Measurements from ENCODE around the gene SLC38A10.

Gene SLC38A10

GRCh38 chr17:81307636-81308560 lies 12.8 kb upstream of the SLC38A10 start:
- Histone ChIP-seq H3K9me3 (ENCODE audit: insufficient read depth, low read depth, low read length) (no peaks in the 10 kb centered on the region), H3K4me3 (ENCODE audit: low read length) (no peak overlapping the region), H3K4me1 (ENCODE audit: insufficient read depth, low read length) (peaks cover 10% of the 10 kb centered on the region; the same call in 1 of the 2 replicates), H3K9ac (ENCODE audit: low read depth, low read length) (no peak overlapping the region), H3K36me3 (ENCODE audit: insufficient read depth, low read depth, low read length) (no peaks in the 10 kb centered on the region), H3K27me3 (ENCODE audit: insufficient read depth, low read length) (no peaks in the 10 kb centered on the region), H3K27ac (ENCODE audit: low read length) (no peak overlapping the region)

DNA sequence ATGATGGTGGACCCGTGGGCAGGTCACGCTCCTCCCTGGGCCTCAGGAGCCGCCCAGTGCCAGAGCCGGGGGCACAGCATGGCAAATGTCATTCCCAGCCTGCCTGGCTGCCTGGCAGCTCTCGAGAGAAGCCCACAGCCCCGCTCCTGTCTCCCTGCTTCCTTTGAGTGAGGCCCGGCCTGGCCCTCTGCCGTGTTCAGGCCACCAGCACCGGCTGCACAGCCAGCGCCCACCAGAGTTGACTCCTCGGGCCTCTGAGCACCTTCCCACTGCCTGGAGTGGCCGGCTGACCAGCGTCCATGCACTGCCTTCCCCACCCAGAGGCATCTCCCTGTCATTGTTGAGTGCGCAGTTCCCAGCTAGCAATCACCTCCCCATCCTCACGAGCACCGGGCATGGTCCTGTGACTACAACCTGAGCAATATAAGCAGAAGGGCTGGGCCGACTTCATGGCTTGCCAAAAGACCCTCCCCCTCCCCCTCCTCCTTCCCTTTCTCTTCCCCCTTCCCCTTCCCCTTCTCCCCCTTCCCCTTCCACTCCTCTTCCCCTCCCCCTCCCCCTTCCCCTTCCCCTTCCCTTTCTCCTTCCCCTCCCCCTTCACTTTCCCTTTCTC lies 11.9 kb upstream of the SLC38A10 start:
- Histone ChIP-seq H3K9me3 (ENCODE audit: insufficient read depth, low read depth, low read length) (no peaks in the 10 kb centered on the region), H3K4me3 (ENCODE audit: low read length) (no peak overlapping the region), H3K27me3 (ENCODE audit: insufficient read depth, low read length) (no peaks in the 10 kb centered on the region), H3K9ac (ENCODE audit: low read depth, low read length) (no peak overlapping the region), H3K27ac (ENCODE audit: low read length) (no peak overlapping the region), H3K36me3 (ENCODE audit: insufficient read depth, low read depth, low read length) (no peaks in the 10 kb centered on the region), H3K4me1 (ENCODE audit: insufficient read depth, low read length) (peaks cover 10% of the 10 kb centered on the region; the same call in 1 of the 2 replicates)

- H3K36me3 ChIP-seq (ENCODE audit: insufficient read depth, low read depth, low read length): no peaks in the 10 kb centered on the region
- no peaks in the 10 kb centered on the region for H3K27me3 ChIP-seq (ENCODE audit: insufficient read depth, low read length)
- H3K27ac ChIP-seq (ENCODE audit: low read length): no peak overlapping the region
- no peak overlapping the region for H3K9ac ChIP-seq (ENCODE audit: low read depth, low read length)
- H3K4me1 ChIP-seq (ENCODE audit: insufficient read depth, low read length): peaks cover 10% of the 10 kb centered on the region; the same call in 1 of the 2 replicates
- H3K4me3 ChIP-seq (ENCODE audit: low read length): no peak overlapping the region
- no peaks in the 10 kb centered on the region for H3K9me3 ChIP-seq (ENCODE audit: insufficient read depth, low read depth, low read length)
These were observed 11.4 kb upstream of the SLC38A10 start for GRCh38 chr17:81306491-81306890.

GRCh38 chr17:81305051-81305630 lies 10.0 kb upstream of the SLC38A10 start:
- no peak overlapping the region for H3K4me3 ChIP-seq (ENCODE audit: low read length)
- H3K9me3 ChIP-seq (ENCODE audit: insufficient read depth, low read depth, low read length): no peaks in the 10 kb centered on the region
- no peaks in the 10 kb centered on the region for H3K36me3 ChIP-seq (ENCODE audit: insufficient read depth, low read depth, low read length)
- no peak overlapping the region for H3K27ac ChIP-seq (ENCODE audit: low read length)
- peaks cover 9% of the 10 kb centered on the region; the same call in 1 of the 2 replicates for H3K4me1 ChIP-seq (ENCODE audit: insufficient read depth, low read length)
- no peaks in the 10 kb centered on the region for H3K27me3 ChIP-seq (ENCODE audit: insufficient read depth, low read length)
- no peak overlapping the region for H3K9ac ChIP-seq (ENCODE audit: low read depth, low read length)

- H3K27ac ChIP-seq (ENCODE audit: low read length): no peak overlapping the region
- H3K9ac ChIP-seq (ENCODE audit: low read depth, low read length): no peak overlapping the region
- H3K36me3 ChIP-seq (ENCODE audit: insufficient read depth, low read depth, low read length): no peaks in the 10 kb centered on the region
- H3K4me3 ChIP-seq (ENCODE audit: low read length): no peak overlapping the region
- peaks cover 2% of the 10 kb centered on the region; the same call in 1 of the 2 replicates for H3K4me1 ChIP-seq (ENCODE audit: insufficient read depth, low read length)
- no peaks in the 10 kb centered on the region for H3K9me3 ChIP-seq (ENCODE audit: insufficient read depth, low read depth, low read length)
- no peaks in the 10 kb centered on the region for H3K27me3 ChIP-seq (ENCODE audit: insufficient read depth, low read length)
These were observed 9.3 kb upstream of the SLC38A10 start for GRCh38 chr17:81304196-81305015.

GRCh38 chr17:81303385-81303784 lies 8.3 kb upstream of the SLC38A10 start:
- Histone ChIP-seq H3K9me3 (ENCODE audit: insufficient read depth, low read depth, low read length) (no peaks in the 10 kb centered on the region), H3K4me3 (ENCODE audit: low read length) (no peak overlapping the region), H3K27me3 (ENCODE audit: insufficient read depth, low read length) (no peaks in the 10 kb centered on the region), H3K9ac (ENCODE audit: low read depth, low read length) (no peak overlapping the region), H3K4me1 (ENCODE audit: insufficient read depth, low read length) (no peaks in the 10 kb centered on the region), H3K27ac (ENCODE audit: low read length) (no peak overlapping the region), H3K36me3 (ENCODE audit: insufficient read depth, low read depth, low read length) (no peaks in the 10 kb centered on the region)

GRCh38 chr17:81302861-81303333 lies 7.8 kb upstream of the SLC38A10 start:
- Histone ChIP-seq H3K36me3 (ENCODE audit: insufficient read depth, low read depth, low read length) (no peaks in the 10 kb centered on the region), H3K9ac (ENCODE audit: low read depth, low read length) (no peak overlapping the region), H3K4me1 (ENCODE audit: insufficient read depth, low read length) (no peaks in the 10 kb centered on the region), H3K27ac (ENCODE audit: low read length) (no peak overlapping the region), H3K27me3 (ENCODE audit: insufficient read depth, low read length) (no peaks in the 10 kb centered on the region), H3K4me3 (ENCODE audit: low read length) (no peak overlapping the region), H3K9me3 (ENCODE audit: insufficient read depth, low read depth, low read length) (no peaks in the 10 kb centered on the region)

GRCh38 chr17:81302324-81302723 lies 7.2 kb upstream of the SLC38A10 start:
- H3K4me3 ChIP-seq (ENCODE audit: low read length): no peak overlapping the region
- H3K4me1 ChIP-seq (ENCODE audit: insufficient read depth, low read length): no peaks in the 10 kb centered on the region
- H3K9me3 ChIP-seq (ENCODE audit: insufficient read depth, low read depth, low read length): no peaks in the 10 kb centered on the region
- no peak overlapping the region for H3K9ac ChIP-seq (ENCODE audit: low read depth, low read length)
- no peaks in the 10 kb centered on the region for H3K36me3 ChIP-seq (ENCODE audit: insufficient read depth, low read depth, low read length)
- H3K27me3 ChIP-seq (ENCODE audit: insufficient read depth, low read length): no peaks in the 10 kb centered on the region
- no peak overlapping the region for H3K27ac ChIP-seq (ENCODE audit: low read length)

DNA sequence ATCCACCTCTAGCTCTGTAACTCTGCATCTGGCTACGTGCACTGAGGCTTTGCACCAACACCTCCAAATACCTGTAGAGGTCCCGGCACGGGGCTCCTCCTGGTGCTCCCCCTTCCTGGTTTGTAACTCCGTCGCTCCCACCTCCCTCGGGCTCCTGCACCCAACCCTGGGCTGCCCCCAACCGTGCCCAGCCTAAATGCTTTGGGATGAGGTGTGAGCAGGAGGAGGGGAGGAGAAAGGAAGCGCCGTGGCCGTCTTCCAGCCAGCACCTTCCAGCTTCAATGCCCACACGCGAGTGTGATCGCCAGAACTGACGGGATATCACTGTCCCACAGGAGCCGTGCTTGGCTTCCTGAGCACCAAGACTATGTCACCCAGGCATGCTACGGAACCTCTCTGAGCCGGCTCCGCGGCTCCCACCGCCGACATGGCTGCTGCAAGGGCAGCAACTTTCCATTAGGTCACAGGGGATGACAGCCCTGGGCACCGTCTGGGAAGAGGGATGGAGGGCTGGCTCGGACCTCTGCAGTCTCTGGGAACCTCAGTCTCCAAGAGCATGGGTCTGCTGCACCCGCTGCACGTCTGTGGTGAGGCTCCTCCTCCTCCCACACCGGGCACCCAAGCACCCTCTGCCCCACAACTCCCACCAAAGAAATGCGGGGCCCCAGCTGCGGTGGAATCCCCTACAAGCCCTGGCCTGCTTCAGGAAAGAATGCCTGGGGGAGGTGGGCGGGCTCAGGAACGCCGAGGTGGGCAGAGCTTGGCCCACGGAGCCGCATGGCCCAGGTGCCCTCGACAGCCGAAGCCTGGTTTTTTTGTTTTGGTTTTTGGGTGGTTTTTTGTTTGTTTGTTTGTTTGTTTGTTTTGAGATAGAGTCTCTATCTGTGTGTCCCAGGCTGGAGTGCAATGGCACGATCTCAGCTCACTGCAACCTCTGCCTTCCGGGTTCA lies 6.4 kb upstream of the SLC38A10 start:
- Histone ChIP-seq H3K27me3 (ENCODE audit: insufficient read depth, low read length) (no peaks in the 10 kb centered on the region), H3K27ac (ENCODE audit: low read length) (no peak overlapping the region), H3K4me1 (ENCODE audit: insufficient read depth, low read length) (no peaks in the 10 kb centered on the region), H3K36me3 (ENCODE audit: insufficient read depth, low read depth, low read length) (no peaks in the 10 kb centered on the region), H3K9ac (ENCODE audit: low read depth, low read length) (no peak overlapping the region), H3K9me3 (ENCODE audit: insufficient read depth, low read depth, low read length) (no peaks in the 10 kb centered on the region), H3K4me3 (ENCODE audit: low read length) (no peak overlapping the region)

GRCh38 chr17:81300586-81301155 lies 5.6 kb upstream of the SLC38A10 start:
- no peaks in the 10 kb centered on the region for H3K4me1 ChIP-seq (ENCODE audit: insufficient read depth, low read length)
- H3K9me3 ChIP-seq (ENCODE audit: insufficient read depth, low read depth, low read length): no peaks in the 10 kb centered on the region
- no peaks in the 10 kb centered on the region for H3K36me3 ChIP-seq (ENCODE audit: insufficient read depth, low read depth, low read length)

More at GRCh38 chr17:81300586-81301155, 5.6 kb upstream of the SLC38A10 start:
- Histone ChIP-seq H3K9ac (ENCODE audit: low read depth, low read length) (no peak overlapping the region), H3K27me3 (ENCODE audit: insufficient read depth, low read length) (no peaks in the 10 kb centered on the region), H3K4me3 (ENCODE audit: low read length) (no peak overlapping the region), H3K27ac (ENCODE audit: low read length) (no peak overlapping the region)

Measured in iPS-20b (cell line).